GM18861 (cell line): Measurements from ENCODE around the gene SPSB1.

Experiments
- ATAC-seq: cut with Tn5 transposase; IDR thresholded peaks from one replicate; pipeline ENCODE4 v1.9.1; 2021; ENCODE audit not compliant: unreplicated experiment

Gene SPSB1

DNA sequence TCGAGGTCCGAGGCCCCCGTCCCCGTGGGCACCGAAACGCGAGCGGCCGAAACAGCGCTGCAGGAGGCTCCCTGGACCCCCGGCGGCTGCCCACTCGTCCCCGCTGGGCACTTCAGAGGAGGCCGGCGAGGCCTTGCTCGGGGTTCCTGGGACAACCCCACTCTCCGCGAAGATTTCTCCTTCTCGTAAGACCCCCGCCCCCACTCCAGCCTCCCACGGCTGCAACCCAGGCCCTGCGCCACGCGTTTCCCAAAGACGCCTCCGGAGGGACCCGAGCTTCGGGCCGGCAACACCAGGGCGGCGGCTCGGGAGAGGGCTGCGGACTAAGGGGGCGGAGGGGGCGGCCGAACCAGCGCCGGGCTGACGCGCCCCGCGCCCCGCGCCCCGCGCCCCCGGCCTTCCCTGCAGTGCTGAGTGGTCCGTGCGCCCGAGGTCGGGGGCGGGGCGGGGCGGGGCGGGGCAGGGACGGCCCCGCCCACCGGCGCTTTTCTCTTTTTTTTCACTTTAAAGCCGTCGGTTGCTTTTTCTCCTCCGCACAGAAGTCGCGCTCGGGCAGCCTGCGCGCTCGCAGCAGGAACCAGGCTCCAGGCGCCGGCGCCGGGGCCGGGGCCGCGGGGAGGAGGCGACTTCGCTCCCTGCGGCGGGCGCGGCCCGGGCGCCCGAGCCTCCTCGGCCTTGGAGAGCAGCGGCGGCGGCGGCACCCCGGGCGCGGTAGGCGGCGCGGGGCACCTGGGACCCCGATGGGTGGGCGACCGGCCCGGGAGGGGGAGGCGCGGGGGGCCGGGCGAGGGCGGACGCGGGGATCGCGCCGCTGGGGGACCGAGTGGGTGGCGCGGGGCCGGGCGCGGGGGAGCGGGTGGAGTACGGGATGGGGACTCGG is at the start of gene SPSB1:
SPSB1 (plus strand) TSS at position 534 of the 880 bp plus-strand sequence. CDS start 62,998 bp downstream, outside the sequence.
- ATAC-seq = peak; percentile 35

DNA sequence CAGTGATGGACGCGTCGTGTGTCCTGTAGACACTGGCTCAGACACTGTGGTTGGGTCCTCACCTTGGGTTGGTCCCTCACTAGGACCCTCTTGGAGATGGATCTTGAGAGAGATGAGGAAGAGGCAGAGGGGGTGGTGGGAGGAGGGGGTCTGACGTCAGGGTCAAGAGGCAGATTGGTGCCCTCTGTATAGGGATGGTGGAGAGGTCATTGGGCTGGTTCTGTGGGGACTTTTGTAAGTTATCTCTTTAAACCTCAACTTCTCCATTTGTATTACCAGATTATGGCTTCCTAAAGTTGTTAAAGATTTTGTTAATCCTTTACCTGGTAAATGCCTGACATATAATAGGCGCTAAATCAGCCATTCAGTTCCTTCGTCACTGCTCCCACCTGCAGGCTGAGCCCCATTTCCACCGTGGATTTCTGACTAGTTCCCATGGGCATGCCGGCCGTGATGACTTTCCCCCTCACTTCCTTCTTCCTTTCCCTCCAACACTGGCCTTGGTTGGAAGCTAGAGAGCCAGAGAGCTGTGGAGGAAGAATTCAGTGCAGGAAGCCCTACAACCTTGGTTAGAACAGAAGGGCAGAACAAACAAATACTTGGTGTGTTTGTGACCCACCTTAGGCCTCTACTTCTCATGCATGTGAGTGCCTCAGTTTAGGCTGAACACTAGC is 49.5 kb upstream of the SPSB1 start:
- ATAC-seq = no peak

DNA sequence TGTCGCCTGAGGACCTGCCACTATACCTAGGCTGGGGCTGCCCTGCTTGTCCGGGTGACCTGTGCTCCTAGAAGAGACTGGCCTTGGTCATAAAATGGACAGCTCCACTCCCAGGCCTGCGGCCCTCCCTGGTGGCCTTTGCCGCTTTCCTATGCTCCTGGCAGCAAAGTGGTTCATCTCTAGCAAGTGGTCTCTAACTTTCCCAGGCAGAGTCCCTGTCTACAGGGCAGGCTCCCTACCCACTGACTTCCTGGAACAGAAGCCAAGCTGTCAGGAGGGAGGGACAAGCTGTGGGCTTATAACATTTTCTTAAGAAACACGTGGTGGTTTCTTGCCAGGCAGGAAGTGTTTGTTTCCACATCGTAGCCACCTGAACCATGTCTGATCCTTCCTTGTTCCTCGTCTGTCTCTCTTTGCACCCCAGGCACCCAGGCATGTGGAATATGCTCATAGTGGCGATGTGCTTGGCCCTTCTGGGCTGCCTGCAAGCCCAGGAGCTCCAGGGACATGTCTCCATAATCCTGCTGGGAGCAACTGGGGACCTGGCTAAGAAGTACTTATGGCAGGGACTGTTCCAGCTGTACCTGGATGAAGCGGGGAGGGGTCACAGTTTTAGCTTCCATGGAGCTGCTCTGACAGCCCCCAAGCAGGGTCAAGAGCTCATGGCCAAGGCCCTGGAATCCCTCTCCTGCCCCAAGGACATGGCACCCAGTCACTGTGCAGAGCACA is 48.0 kb upstream of the SPSB1 start:
- ATAC-seq = no peak

- ATAC-seq = no peak
Measured at GRCh38 chr1:9245230-9245619, 47.5 kb upstream of the SPSB1 start.

DNA sequence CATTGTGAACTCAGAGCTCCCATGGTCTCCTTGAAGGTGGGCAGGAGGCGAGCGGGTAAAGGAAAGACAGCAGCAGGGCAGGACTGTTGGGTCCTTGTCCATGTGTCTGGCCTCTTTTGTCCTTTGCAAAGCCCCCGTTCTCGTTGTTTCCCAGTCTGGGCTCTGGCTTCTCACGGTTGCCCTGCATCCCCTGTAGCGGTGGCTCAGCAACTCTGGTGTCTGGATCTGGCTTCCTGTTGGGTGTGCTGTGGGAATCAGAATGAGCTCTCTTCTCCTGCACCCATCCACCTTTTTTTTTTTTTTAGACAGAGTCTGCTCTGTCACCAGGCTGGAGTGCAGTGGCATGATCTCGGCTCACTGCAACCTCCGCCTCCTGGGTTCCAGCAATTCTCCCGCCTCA is 47.0 kb upstream of the SPSB1 start:
- ATAC-seq = no peak

DNA sequence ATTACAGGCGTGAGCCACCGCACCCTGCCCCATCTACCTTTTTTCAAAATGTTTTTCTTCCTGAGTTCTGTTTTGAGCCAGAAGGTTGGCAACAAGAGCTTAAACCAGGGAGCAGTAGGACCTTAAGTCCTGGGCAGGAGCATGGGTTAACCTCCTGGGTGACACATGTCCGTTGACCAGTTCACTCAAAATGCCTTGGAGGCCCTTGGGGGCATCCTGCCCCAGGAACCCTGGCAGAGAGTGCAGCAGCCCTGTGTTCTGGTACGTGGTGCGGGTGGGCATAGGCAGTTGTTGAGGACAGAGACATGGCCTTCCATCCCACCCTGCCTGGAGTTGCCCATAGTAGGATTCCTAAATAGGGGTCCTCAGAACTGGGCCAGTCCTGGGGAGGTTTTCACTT is 46.5 kb upstream of the SPSB1 start:
- no peak for ATAC-seq

- ATAC-seq = no peak
Measured at GRCh38 chr1:9246841-9247785, 45.6 kb upstream of the SPSB1 start.

GRCh38 chr1:9247894-9248293 is 44.8 kb upstream of the SPSB1 start:
- ATAC-seq = no peak

- ATAC-seq = no peak
Measured at GRCh38 chr1:9248341-9249262, 44.1 kb upstream of the SPSB1 start.

- no peak for ATAC-seq
Measured at GRCh38 chr1:9249263-9249533, 43.5 kb upstream of the SPSB1 start.

DNA sequence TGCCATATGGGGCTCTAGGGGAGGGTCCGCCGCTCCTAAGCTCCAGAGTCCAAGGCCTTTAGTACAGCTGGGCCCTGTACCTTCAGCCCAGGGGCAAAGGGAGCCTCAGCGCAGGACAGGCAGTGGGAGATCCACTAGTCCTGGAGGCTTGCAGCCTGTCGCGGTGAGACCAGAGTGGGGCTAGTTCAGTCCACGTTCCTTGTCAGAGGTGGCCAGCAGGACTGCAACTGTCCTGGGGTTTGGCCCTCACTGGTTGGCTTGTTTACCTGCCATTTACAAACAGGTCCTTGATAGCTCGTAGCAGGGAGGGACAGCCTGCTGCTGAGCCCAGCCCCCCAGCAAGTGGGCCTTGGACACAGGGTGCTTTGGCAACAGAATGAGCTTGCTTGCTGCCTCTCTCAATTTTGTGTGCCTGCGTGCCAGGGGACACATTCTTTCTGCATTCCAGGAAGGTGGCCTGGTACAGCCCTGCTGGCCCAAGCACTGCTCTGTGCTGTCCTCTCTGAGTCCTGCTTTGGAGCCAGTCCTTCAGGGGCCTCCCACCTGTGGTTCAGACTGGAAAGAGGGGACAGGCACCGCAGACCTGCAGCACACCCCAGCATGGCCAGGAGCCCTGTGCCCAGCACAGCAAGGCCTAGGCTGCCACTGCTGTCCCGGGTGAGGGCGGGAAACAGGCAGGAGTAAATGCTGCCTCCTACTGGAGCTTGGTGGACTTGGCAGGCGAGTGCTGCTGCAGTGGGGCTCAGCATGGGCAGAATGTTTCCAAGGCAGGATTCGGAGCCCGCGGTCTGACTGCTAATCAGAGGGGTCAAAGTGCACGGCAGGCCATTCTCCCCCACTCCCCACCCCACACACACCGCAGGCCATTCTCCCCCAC is 42.9 kb upstream of the SPSB1 start:
- no peak for ATAC-seq

DNA sequence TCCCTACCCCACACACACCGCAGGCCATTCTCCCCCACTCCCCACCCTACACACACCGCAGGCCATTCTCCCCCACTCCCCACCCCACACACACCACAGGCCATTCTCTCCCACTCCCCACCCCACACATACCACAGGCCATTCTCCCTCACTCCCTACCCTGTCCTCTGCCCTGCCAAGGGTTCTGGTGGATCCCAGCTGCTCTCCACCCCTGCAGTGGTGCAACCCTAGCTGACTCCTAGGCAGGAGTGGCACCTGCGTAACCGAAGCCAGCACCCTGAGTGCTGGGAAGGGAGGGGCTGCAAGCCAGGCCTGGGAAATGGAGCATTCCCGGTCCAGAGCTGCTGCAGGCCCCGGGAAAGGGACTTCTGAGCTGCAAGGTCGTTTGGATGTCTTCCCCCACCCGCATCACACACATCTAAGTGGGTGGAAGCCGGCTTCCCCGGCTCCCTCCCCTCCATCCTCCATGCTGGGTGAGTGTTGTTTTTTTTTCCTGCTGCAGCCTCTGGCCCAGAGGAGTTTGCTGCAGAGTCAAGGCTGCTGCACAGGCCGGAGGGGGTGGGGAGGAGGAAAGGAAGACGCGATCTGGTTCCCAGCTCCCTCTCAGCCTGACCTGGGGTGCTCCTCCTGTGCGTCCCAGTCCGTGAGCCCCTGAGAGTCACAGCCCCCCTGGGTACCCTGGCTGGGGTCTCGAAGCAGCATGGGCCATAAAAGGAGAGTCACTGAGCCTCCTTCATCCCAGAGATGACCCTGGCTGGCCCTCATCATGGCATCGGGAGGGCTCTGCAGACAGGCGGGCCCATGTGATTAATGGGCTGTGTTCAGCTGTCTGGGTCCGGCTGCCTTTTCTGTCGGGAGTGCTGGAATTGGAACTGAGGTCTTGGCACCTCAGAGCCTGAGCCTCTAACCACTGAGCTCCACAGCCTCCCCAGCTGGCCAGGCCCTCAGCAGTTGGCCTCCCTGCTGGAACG is 42.0 kb upstream of the SPSB1 start:
- no peak for ATAC-seq

DNA sequence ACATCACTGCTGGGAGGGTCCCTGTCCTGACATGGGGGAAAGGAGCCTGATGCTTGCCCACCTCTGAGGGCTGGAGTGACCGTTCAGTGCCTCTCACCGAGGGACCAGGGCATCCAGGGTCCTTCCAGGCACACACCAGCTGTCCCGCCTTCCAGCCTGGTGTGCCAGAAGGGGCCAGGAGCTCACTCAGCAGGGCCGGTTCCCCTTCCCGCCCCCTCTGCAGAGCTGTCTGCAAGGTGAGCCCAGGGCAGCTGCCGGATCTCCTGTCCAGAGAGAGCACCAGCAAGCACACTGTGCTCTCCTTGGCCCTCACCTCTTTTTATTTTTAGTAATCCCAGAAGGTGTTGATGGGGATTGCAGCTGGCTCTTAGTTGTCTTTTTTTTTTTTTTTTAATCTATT is 41.2 kb upstream of the SPSB1 start:
- ATAC-seq = no peak

DNA sequence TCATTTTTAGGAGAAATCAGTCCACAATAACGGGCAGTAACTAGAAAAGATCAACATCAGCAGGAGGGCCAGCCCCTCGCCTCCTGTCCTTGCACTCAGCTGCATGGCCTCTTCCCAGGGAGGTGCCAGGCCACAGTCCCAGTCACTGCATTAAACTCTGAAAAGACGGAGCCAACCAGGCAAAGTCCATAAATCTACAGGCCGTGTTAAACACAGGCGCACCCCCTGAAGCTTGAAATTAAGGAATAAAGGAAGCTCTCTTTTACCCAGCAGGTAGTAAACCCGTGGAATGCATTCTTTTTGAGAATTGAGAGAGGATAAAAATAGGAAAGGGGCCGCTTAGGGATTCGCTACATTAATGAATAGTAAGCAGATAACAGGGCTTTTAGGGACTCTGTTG is 39.7 kb upstream of the SPSB1 start:
- no peak for ATAC-seq

DNA sequence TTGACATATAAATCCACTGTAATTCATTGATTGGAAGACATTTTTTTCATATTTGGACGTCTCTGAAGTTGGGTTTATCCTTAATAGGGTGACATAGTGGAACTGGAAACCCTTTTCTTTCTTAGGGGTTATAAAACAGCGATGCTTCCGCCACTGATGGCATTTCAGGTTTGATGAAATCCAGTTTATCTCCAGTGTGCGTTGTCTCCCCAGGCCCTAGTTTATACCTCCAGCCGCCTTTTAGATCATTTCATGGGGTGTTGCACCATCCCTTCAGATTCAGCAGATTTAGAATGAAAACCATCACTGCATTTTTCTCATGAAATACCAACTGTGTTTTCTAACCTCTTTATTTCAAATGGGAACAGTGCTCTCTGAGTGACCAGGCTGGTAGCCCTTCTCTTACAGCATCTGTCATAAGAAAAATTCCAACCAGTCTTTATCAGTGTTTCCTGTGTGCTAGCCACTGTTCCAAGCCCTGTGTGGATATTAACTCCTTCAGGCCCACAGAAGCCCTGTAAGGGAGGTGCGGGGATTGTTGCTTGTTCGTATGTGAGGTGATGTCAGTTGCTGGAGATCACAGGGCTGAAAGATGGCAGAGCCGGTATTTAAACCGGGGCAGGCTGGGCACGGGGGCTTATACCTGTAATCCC is 39.1 kb upstream of the SPSB1 start:
- ATAC-seq = no peak

- ATAC-seq = no peak
Measured at GRCh38 chr1:9256332-9256731, 36.4 kb upstream of the SPSB1 start.

- ATAC-seq = no peak
Measured at GRCh38 chr1:9257851-9258250, 34.8 kb upstream of the SPSB1 start.
